HG02763 (cell line): Measurements from ENCODE around the gene LDLR.
"Not testable (repeated sequence)": the region's sequence is repeated elsewhere in the genome, so short reads cannot be mapped to it uniquely, and the experiment has no call there.

ENCODE experiments used
- ATAC-seq: cut with Tn5 transposase; IDR thresholded peaks from one replicate; pipeline ENCODE4 v1.9.1; 2021; ENCODE audit warnings: mild to moderate bottlenecking, moderate library complexity; ENCODE audit not compliant: unreplicated experiment

Gene LDLR

GRCh38 chr19:11103667-11104066, 14.4 kb downstream of the LDLR start:
- ATAC-seq = not testable (repeated sequence)

- ATAC-seq = no peak
Measured at GRCh38 chr19:11105014-11105636, 15.9 kb downstream of the LDLR start.

GRCh38 chr19:11106477-11106876, 17.2 kb downstream of the LDLR start:
- no peak for ATAC-seq

GRCh38 chr19:11108746-11109145, 19.5 kb downstream of the LDLR start:
- no peak for ATAC-seq

GRCh38 chr19:11111117-11111770, 22.0 kb downstream of the LDLR start:
- no peak for ATAC-seq

GRCh38 chr19:11111771-11112144, 22.5 kb downstream of the LDLR start:
- no peak for ATAC-seq

GRCh38 chr19:11113140-11113708, 24.0 kb downstream of the LDLR start:
- no peak for ATAC-seq

GRCh38 chr19:11115042-11115441, 25.8 kb downstream of the LDLR start:
- ATAC-seq = no peak

GRCh38 chr19:11115895-11116446, 26.7 kb downstream of the LDLR start:
- no peak for ATAC-seq

- no peak for ATAC-seq
Measured at GRCh38 chr19:11116507-11116906, 27.2 kb downstream of the LDLR start.

- not testable (repeated sequence) for ATAC-seq
Measured at GRCh38 chr19:11121963-11122362, 32.7 kb downstream of the LDLR start.

GRCh38 chr19:11123114-11123513, 33.9 kb downstream of the LDLR start:
- no peak for ATAC-seq

GRCh38 chr19:11124157-11124556, 34.9 kb downstream of the LDLR start:
- ATAC-seq = not testable (repeated sequence)

- no peak for ATAC-seq
Measured at GRCh38 chr19:11125994-11126685, 36.9 kb downstream of the LDLR start.

- ATAC-seq = no peak
Measured at GRCh38 chr19:11127905-11128304, 38.6 kb downstream of the LDLR start.

- no peak for ATAC-seq
Measured at GRCh38 chr19:11130824-11131455, 41.7 kb downstream of the LDLR start.

- no peak for ATAC-seq
Measured at GRCh38 chr19:11131471-11131870, 42.2 kb downstream of the LDLR start.

- ATAC-seq = no peak
Measured at GRCh38 chr19:11136400-11137101, 47.3 kb downstream of the LDLR start.

- ATAC-seq = no peak
Measured at GRCh38 chr19:11137542-11138384, 48.5 kb downstream of the LDLR start.
